H1 (cell line): Measurements from ENCODE around the gene CGN. TPM values are rescaled to one million over a fixed set of nuclear protein-coding genes. Genes with fewer than 3 reads are reported as not detected.

Experiments used
- CTCF ChIA-PET: fragments of 300-600 bp; sonication (Branson Sonifier 250); formaldehyde crosslinking; loops from one replicate; lab custom pipeline; 2021; ENCODE audit not compliant: partially characterized antibody; lab: Charles Lee
- POLR2A ChIA-PET: fragments of 300-600 bp; sonication (Branson Sonifier 250); formaldehyde crosslinking; loops from one replicate; lab custom pipeline; 2021; ENCODE audit warnings: inconsistent platforms; ENCODE audit not compliant: partially characterized antibody; lab: Charles Lee
- DNase-seq, 2 experiments: peaks; one replicate each; pipeline versions ENCODE4 v3.0.0 to v3.0.0-alpha.2; 2010 to 2022; ENCODE audit warnings: low spot score in 2 of 2, low read depth in 1 of 2, mixed read lengths in 1 of 2
- FAIRE-seq: peaks from 2 replicates; lab custom pipeline; 2011; peaks lifted over from hg19 to GRCh38; lab: Jason Lieb, UNC
- H2AFZ ChIP-seq: 2 replicates; pipeline ENCODE4 v1.8.1; 2012; ENCODE audit warnings: low read length, inconsistent platforms
- H2AK5ac ChIP-seq: 2 replicates; pipeline ENCODE4 v1.6.1; 2013; ENCODE audit warnings: low read depth, low read length
- H2BK120ac ChIP-seq: replicated peaks from 2 replicates; pipeline ENCODE3; 2013; ENCODE audit warnings: low read depth, low read length, inconsistent platforms
- H2BK12ac ChIP-seq: 2 replicates; pipeline ENCODE4 v1.6.1; 2013; ENCODE audit warnings: low read depth, low read length
- H2BK15ac ChIP-seq: 2 replicates; pipeline ENCODE4 v1.6.1; 2013; ENCODE audit warnings: low read length
- H2BK20ac ChIP-seq: 2 replicates; pipeline ENCODE4 v1.6.1; 2013; ENCODE audit warnings: low read length
- H2BK5ac ChIP-seq: 2 replicates; pipeline ENCODE4 v1.6.1; 2013; ENCODE audit warnings: low read depth, low read length
- H3K14ac ChIP-seq: 2 replicates; pipeline ENCODE4 v1.6.1; 2013; ENCODE audit warnings: inconsistent platforms; ENCODE audit not compliant: insufficient read length
- H3K18ac ChIP-seq: 2 replicates; pipeline ENCODE4 v1.6.1; 2013; ENCODE audit warnings: low read length; ENCODE audit errors: extremely low read depth
- H3K23ac ChIP-seq: 2 replicates; pipeline ENCODE4 v1.6.1; 2013; ENCODE audit warnings: inconsistent platforms; ENCODE audit not compliant: insufficient read length
- H3K23me2 ChIP-seq: 2 replicates; pipeline ENCODE4 v1.6.1; 2013; ENCODE audit warnings: low read depth, low read length
- H3K27ac ChIP-seq: 2 replicates; pipeline ENCODE4 v1.6.1; 2011; ENCODE audit warnings: low read depth, low read length, inconsistent platforms
- H3K27me3 ChIP-seq, 4 experiments: replicated peaks in 1 of 4; 1 replicate in 1 of 4; 2 replicates in 3 of 4; pipeline versions ENCODE4 v1.6.1 to v1.8.1; 2011 to 2013; ENCODE audit warnings: low read length in 3 of 4, mild to moderate bottlenecking in 3 of 4, inconsistent platforms in 2 of 4, mixed read lengths in 2 of 4, moderate library complexity in 1 of 4; ENCODE audit not compliant: control insufficient read depth in 3 of 4, insufficient read depth in 3 of 4; ENCODE audit errors: extremely low read depth in 1 of 4
- H3K36me3 ChIP-seq, 4 experiments: 2 replicates each; pipeline versions ENCODE4 v1.6.1 to v1.8.1; 2011 to 2013; ENCODE audit warnings: mild to moderate bottlenecking in 4 of 4, low read length in 3 of 4, moderate library complexity in 2 of 4, control low read depth in 1 of 4, inconsistent platforms in 1 of 4; ENCODE audit not compliant: insufficient read depth in 4 of 4, control insufficient read depth in 2 of 4
- H3K4ac ChIP-seq: replicated peaks from 2 replicates; pipeline ENCODE3; 2013; ENCODE audit warnings: low read length, low read depth, mixed read lengths, inconsistent platforms; ENCODE audit not compliant: insufficient read length
- H3K4me1 ChIP-seq, 4 experiments: replicated peaks in 1 of 4; 1 replicate in 1 of 4; 2 replicates in 3 of 4; pipeline versions ENCODE4 v1.6.1 to v1.8.1; 2011 to 2013; ENCODE audit warnings: low read length in 3 of 4, inconsistent platforms in 2 of 4, mixed read lengths in 1 of 4; ENCODE audit not compliant: insufficient read depth in 4 of 4, control insufficient read depth in 3 of 4
- H3K4me2 ChIP-seq, 2 experiments: 2 replicates each; pipeline versions ENCODE4 v1.6.1 to v1.8.1; 2011 to 2013; ENCODE audit warnings: low read depth in 2 of 2, low read length in 2 of 2, control low read depth in 1 of 2, inconsistent platforms in 1 of 2, mild to moderate bottlenecking in 1 of 2; ENCODE audit not compliant: insufficient read depth in 1 of 2
- H3K4me3 ChIP-seq, 4 experiments: fragments of 200-600, 300-600 bp in 1 of 4; sonication (generic), shearing (Covaris generic), sonication (Bioruptor Twin) in 1 of 4; 2 replicates each; pipeline versions ENCODE4 v1.5.1 to v1.8.1; 2011 to 2016; ENCODE audit warnings: low read length in 4 of 4, low read depth in 3 of 4, control low read depth in 2 of 4, inconsistent platforms in 2 of 4, mild to moderate bottlenecking in 2 of 4, mixed read lengths in 1 of 4, moderate library complexity in 1 of 4; ENCODE audit not compliant: insufficient read depth in 2 of 4; ENCODE audit errors: extremely low read depth in 1 of 4
- H3K56ac ChIP-seq: replicated peaks from 2 replicates; pipeline ENCODE3; 2013; ENCODE audit warnings: low read depth, mild to moderate bottlenecking, mixed read lengths, low read length, inconsistent platforms; ENCODE audit not compliant: insufficient read length
- H3K79me1 ChIP-seq: 2 replicates; pipeline ENCODE4 v1.6.1; 2013; ENCODE audit warnings: low read depth, low read length, control low read depth
- H3K79me2 ChIP-seq, 2 experiments: 2 replicates each; pipeline versions ENCODE4 v1.6.1 to v1.8.1; 2012 to 2013; ENCODE audit warnings: low read length in 2 of 2, mild to moderate bottlenecking in 2 of 2, inconsistent platforms in 1 of 2; ENCODE audit not compliant: insufficient read depth in 2 of 2, control insufficient read depth in 1 of 2
- H3K9ac ChIP-seq, 4 experiments: replicated peaks in 1 of 4; 1 replicate in 1 of 4; 2 replicates in 3 of 4; pipeline versions ENCODE4 v1.6.1 to v1.8.1; 2011 to 2013; ENCODE audit warnings: low read depth in 3 of 4, low read length in 3 of 4, control low read depth in 2 of 4, mild to moderate bottlenecking in 2 of 4, moderate library complexity in 2 of 4, inconsistent platforms in 1 of 4; ENCODE audit errors: extremely low read depth in 1 of 4
- H3K9me3 ChIP-seq, 2 experiments: 2 replicates each; pipeline versions ENCODE4 v1.6.1 to v1.8.1; 2012 to 2013; ENCODE audit warnings: mild to moderate bottlenecking in 2 of 2, moderate library complexity in 2 of 2, control low read depth in 1 of 2, inconsistent platforms in 1 of 2, low read depth in 1 of 2, low read length in 1 of 2, mixed read lengths in 1 of 2; ENCODE audit not compliant: insufficient read depth in 2 of 2
- H4K20me1 ChIP-seq, 2 experiments: replicated peaks in 1 of 2; 2 replicates each; pipeline versions ENCODE3 to v1.8.1; 2011 to 2013; ENCODE audit warnings: inconsistent platforms in 2 of 2, low read length in 2 of 2, mild to moderate bottlenecking in 1 of 2; ENCODE audit not compliant: insufficient read depth in 2 of 2, control insufficient read depth in 1 of 2
- H4K5ac ChIP-seq: 2 replicates; pipeline ENCODE4 v1.6.1; 2013; ENCODE audit warnings: low read length, low read depth, mixed read lengths, inconsistent platforms; ENCODE audit not compliant: insufficient read length
- H4K8ac ChIP-seq: 2 replicates; pipeline ENCODE4 v1.8.0; 2013; ENCODE audit warnings: mild to moderate bottlenecking, moderate library complexity, low read length, inconsistent platforms; ENCODE audit not compliant: insufficient read depth; ENCODE audit errors: extremely low read depth
- H4K91ac ChIP-seq: replicated peaks from 2 replicates; pipeline ENCODE3; 2013; ENCODE audit warnings: low read length, mixed read lengths, inconsistent platforms; ENCODE audit not compliant: insufficient read length
- CBX5 ChIP-seq: fragments of 300-800, 300-1000 bp; sonication (generic); IDR thresholded peaks from 2 replicates; pipeline ENCODE4 v1.7.1; 2016; ENCODE audit warnings: antibody characterized with exemption, low read length, low read depth
- CHD1 ChIP-seq: IDR thresholded peaks from 2 replicates; pipeline ENCODE4 v1.6.1; 2012; ENCODE audit warnings: low read depth, low read length, improper control_type of control experiment
- KDM5A ChIP-seq: fragments of 200-600 bp; IDR thresholded peaks from 2 replicates; pipeline ENCODE4 v1.7.1; 2012; ENCODE audit warnings: mild to moderate bottlenecking, low read length, inconsistent platforms, mixed read lengths
- POU5F1 ChIP-seq: IDR thresholded peaks from 2 replicates; pipeline ENCODE4 v1.6.1; 2011; ENCODE audit warnings: low read depth, mild to moderate bottlenecking, low read length, moderate library complexity
- RBBP5 ChIP-seq: IDR thresholded peaks from 2 replicates; pipeline ENCODE4 v1.7.1; 2012; ENCODE audit warnings: low read depth, mild to moderate bottlenecking, inconsistent platforms, low read length, moderate library complexity, borderline replicate concordance
- RFX5 ChIP-seq: IDR thresholded peaks from 2 replicates; pipeline ENCODE4 v1.6.1; 2011; ENCODE audit warnings: low read depth, low read length, improper control_type of control experiment, borderline replicate concordance
- ZNF274 ChIP-seq: IDR thresholded peaks from 2 replicates; pipeline ENCODE4 v1.7.0; 2012; ENCODE audit warnings: low read length, borderline replicate concordance; ENCODE audit errors: extremely low read depth
- WGBS, 2 experiments: shearing (Covaris generic) in 1 of 2; methylation state at CpG; one replicate each; pipeline versions ENCODE4 v1.1.6 to v1.1.7; 2013 to 2015; ENCODE audit warnings: low lambda C conversion rate in 2 of 2, mixed read lengths in 2 of 2, inconsistent platforms in 1 of 2, low coverage in 1 of 2, missing lambda C conversion rate in 1 of 2; ENCODE audit not compliant: insufficient replicate concordance in 2 of 2, insufficient coverage in 1 of 2, insufficient read length in 1 of 2; ENCODE audit errors: extremely low coverage in 1 of 2, missing lambda C conversion rate in 1 of 2; 5-methylcytosine and 5-hydroxymethylcytosine counted together
- polyA plus RNA-seq, 7 experiments: library from polyadenylated mRNA; depleted of rRNA in 3 of 7; stranded (reverse) in 5 of 7; unstranded in 2 of 7; fragments of >200 nt in 5 of 7; fragments of 200-250 nt in 2 of 7; gene quantifications; 1 replicate in 5 of 7; 2 replicates in 1 of 7; 4 replicates in 1 of 7; pipeline versions ENCODE4 v1.2.1 to v1.2.3, GENCODE V29; 2011 to 2013; ENCODE audit warnings: missing spikeins in 2 of 7, mixed read lengths in 2 of 7
- total RNA-seq: library from RNA; stranded (reverse); fragmentation: NEBNext Ultra II Directional; extraction: Animal tissue kit (Norgen Biotek cat#: 25700); gene quantifications from 2 replicates; pipeline ENCODE4 v1.2.1, GENCODE V29; 2021

Gene CGN
- total and polyA plus RNA-seq, 2 of the 8 experiments (the other 6 are each of a cell fraction or from before 2014, with no cell fraction given) = 15.9 to 52.7 TPM

DNA sequence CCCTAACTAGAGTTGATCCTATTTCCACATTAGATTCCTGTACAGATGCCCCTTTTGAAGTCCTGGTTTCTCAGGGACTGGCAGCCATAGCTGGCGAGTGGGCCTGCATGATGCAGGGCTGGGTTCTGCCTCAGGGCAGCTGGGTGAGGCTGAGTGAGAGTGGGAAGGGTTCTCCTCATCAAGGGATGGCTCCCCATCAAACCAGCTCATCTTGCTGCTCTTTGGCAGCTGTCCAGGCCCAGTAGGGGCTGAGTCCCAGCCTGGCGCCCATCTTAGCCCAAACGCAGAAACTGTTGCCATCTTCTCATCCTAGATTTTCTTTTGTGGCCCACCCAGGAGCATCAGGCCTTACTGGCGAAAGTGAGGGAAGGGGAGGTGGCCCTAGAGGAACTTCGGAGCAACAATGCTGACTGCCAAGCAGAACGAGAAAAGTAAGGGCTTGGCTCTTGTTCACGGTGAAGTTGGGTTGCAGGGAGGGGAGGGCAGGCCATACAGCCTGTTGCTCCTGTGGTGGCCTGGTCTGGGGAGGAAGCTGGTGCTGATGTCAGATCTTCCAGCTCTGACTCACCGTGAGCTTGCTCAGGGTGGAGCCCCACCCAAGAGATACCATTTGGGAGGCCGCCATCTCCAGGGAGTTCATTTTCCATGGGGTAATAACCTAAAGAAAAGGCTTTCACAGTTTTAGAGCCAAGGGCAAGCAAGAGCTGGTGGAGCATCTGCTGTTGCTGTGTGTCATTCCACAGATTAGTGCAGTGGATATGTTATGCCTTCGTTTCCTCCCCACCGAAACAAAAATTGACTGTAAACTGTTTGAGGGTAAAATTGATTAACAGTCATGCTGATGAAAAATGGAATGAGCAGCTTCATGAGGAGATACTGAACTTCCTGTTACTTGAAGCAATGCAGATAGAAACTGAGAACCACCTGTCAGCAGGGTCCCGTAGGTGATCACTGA lies 63.7 kb downstream of the CGN start:
- Histone ChIP-seq H3K27me3 (no peaks in the 10 kb centered on the region), H4K5ac (no peak overlapping the region), H3K23me2 (no peaks in the 10 kb centered on the region), H3K9me3 (no peaks in the 10 kb centered on the region), H3K56ac (no peak overlapping the region), H2BK12ac (no peak overlapping the region), H3K27ac (no peak overlapping the region), H3K4ac (no peak overlapping the region), H3K4me1 (peaks cover 0 to 5% (median under 1%) of the 10 kb centered on the region in 4 experiments; a peak in 2 of 7 replicates), H2BK120ac (no peak overlapping the region), H3K79me1 (no peaks in the 10 kb centered on the region), H3K4me3 (no peak overlapping the region), H2AK5ac (no peak overlapping the region), H3K36me3 (peaks cover 0 to 20% (median 5%) of the 10 kb centered on the region in 4 experiments), H3K4me2 (no peak overlapping the region), H3K79me2 (no peaks in the 10 kb centered on the region), H3K14ac (no peak overlapping the region), H3K18ac (no peak overlapping the region), H2BK5ac (no peak overlapping the region), H2BK20ac (no peak overlapping the region), H4K8ac (no peak overlapping the region), H4K91ac (no peak overlapping the region), H4K20me1 (no peaks in the 10 kb centered on the region), H3K9ac (no peak overlapping the region), H2AFZ (no peak overlapping the region), H2BK15ac (no peak overlapping the region), H3K23ac (no peak overlapping the region)
- FAIRE-seq = no peak
- POLR2A ChIA-PET = interaction anchor here (1.1 to 1.4 kb wide), 3 partner anchors 34 to 91 kb away, joined by 3 to 5 read pairs (median 3); no protein-coding TSS in a partner anchor
- 86% methylated on average over 12 of the region's 12 CpGs; no CpG with 5 or more reads in 1 of the 2 experiments for WGBS, 2 experiments
- no peak for DNase-seq
- CTCF ChIA-PET = interaction anchor here (0.6 to 1.0 kb wide), 3 partner anchors 11 to 113 kb away, joined by 3 read pairs; no protein-coding TSS in a partner anchor
- no peak for TF ChIP-seq ZNF274
- TF ChIP-seq POU5F1 = no peak
- TF ChIP-seq KDM5A = no peak
- TF ChIP-seq RFX5 = no peak
- TF ChIP-seq CBX5 = no peak
- no peak for TF ChIP-seq RBBP5
- TF ChIP-seq CHD1 = no peak
